ENCODE results near the gene ANKRD22.
"Not testable (repeated sequence)": the region's sequence is repeated elsewhere in the genome, so short reads cannot be mapped to it uniquely, and the experiment has no call there.

Gene ANKRD22

DNA sequence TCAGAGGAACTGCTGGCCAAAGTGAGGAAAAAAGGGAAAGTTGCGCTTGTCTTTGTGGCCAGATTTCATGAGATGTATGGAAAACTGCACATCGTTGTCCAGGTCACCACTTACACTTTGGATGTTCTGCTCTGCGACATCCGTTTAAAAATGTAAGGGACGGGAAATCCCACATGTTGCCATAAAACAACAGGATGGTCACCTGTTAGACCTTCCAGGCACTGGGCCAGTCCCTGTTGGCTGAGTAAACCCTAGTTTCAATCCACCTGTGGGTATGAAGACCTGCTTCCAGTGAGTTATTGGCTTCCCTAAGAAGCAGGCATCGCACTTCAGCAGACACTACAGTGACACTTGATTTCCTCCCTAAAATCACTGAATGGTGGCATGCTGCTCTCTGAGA, 25.7 kb upstream of the ANKRD22 start:
- no peak for DNase-seq

DNA sequence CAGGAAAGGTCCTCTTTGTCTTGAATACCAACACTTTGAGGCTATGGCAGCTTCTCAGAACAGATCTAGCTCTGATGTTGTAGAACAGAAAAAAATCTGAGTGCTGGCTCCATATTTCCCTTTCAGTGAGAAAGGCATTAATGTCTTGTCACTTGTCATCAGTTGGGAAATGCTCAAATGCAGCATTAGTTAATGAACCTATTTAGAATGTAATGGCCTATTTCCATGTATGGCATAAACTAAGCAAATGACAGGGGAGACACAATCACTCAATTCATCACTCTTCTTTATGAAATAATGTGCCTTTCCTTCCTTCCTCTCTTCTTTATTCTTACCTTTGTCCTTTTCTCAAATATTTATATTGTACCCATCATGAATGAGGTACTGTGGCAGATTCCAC, 23.4 kb upstream of the ANKRD22 start:
- no peak for DNase-seq

DNA sequence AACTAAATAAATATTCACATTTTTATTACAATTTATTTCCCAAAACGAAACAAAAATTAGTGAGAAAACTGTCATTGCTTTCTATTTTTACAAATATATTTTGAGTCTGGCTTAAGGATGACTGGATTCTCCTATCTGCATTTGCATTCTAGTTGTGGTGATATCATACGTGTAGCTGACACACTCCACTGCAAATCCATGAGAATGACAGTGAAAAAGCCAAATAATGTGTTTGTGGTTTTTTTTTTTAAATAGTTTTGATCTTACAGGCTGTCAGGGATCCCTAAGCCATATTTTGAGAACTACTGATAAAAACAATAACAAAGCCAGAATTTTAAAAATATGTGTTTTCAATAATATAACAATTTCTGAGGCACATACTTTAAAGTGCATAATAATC, 22.6 kb upstream of the ANKRD22 start:
- DNase-seq = no peak

DNA sequence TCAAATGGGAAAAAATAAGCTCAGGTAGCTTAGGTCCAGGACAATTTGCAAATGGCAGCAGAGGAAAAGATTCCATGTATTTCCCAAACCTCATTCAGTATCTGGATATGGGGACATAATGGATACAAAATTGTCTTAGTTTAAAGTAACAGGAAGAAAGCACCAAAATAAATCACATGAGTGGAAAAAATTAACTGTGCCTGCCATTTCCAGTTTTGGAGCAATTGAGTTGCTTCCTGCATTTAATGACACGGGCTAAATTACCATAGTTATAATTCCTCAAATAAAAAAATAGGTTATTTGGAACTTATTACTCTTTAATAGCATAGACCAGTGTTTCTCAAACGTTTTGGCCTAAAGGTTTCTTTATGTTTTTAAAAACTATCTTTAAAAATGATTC, 22.1 kb upstream of the ANKRD22 start:
- DNase-seq = no peak

DNA sequence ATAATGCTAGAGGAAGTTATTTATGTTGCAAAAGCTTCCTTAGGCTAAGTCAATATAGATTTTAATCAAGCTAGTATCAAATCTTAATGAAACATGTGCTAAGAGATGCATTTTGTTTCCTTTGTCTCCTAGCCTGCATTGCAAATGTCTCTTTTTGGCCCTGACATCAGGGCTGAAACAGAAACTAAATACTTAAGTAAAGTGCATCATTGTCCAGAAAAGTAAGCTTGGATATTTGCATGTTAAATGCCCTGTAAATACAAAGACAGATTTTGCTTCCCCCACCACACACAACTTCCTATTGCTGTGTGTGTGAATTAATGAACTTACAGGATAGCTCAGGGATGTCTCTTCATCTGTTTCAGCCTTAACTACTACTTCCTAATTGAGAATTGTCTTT, 18.4 kb upstream of the ANKRD22 start:
- DNase-seq = no peak

DNA sequence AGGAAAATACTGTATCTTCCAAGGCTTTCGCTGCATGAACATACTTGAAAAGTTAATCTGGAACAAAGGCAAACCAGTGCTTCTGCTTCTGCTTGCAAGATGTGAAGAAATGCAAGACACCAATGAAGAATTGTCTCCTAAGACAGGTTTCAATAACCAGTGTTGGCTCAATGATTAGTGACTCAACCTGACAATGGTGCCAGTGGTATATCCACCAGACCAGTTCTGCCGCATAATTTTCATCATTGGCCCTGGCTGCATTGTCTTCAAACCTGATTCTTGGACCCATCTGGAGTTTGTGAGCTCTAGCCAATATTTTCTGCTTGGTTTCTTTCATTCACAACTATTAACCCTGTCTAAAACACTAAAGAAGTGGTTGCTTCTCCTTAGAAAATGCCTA, 14.8 kb upstream of the ANKRD22 start:
- no peak for DNase-seq

DNA sequence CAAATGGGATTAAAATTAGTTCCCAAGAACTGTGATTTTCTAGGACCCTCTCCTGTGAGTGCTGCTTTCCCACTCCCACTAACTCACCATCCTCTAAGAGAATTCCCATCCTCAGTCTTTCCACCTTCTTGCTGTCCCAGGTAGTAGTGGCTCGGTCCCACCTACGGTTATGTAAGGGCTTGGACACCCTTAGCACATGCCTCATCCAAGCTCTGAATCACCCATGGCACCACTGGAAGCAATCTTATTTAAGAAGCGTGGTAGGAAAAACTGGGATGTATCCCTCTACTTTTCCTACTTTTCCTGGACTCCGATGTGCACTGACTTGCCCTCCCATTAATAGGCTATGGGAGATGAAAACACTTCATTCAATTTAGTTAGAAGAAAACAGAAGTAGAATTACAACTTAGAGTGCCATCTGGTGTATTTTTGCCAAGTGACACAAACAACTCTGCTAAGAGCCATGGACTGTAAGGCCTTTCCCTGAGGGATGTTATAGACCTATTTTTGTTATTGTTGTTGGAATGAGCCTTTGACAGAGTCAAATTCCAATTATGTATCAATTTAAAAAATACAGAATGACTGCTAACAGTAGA, 13.7 kb upstream of the ANKRD22 start:
- no peak for DNase-seq

DNA sequence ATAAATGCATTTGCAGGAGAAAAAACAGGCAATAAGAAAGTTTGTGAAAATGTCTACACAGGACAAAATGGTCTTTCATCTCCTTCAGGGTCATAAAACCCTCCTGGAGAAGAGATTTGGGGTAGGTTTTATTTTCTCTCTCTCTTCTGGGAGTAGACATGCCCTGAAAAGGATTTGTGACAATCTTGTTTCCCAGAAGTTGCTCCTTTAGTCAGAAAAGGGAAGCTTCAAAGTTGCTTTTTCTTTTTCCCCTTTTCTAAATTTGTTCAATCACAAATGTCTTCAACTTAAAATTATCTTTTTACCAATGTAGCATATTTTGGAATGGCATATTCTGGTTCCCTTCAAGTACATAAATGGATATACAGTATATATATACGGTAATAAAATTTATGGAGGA, 9.4 kb upstream of the ANKRD22 start:
- no peak for DNase-seq

DNA sequence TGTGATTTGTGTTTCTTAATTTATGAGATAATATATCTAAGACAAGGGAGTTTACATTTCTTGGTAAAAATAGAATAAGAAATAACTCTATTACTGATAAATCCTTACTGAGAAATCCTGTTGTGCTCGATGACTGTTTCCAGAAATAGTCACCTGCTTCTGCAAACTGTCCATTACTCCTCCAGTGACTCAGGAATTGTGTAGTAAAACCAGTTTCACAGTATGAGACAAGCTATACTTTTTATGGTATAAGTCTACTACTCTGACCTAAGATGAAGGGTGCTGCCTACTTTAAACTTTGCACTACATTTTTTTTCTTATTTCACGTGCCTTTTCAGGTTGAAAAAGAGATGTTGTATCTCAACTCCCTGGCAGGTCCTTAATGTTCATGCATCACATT, 6.8 kb upstream of the ANKRD22 start:
- DNase-seq = no peak

DNA sequence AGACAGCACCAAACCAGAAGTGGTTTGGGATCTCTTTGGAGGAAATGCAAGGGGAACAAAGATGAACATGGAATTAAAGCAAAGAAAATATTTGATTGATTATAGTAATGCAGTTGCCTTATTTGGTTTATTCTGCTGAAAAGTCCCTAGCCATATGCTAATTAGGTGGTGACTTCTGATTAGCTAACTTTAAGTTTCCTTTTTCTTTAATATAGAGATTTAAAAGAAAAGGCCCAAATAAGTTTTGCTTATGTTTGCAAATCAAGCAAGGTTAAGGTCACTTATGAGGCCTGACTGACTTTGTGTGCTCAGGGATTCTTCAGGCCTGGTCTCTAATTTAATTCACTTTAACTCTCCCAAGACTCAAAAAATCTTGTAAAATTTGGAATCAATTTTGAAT, 6.2 kb upstream of the ANKRD22 start:
- DNase-seq = no peak

DNA sequence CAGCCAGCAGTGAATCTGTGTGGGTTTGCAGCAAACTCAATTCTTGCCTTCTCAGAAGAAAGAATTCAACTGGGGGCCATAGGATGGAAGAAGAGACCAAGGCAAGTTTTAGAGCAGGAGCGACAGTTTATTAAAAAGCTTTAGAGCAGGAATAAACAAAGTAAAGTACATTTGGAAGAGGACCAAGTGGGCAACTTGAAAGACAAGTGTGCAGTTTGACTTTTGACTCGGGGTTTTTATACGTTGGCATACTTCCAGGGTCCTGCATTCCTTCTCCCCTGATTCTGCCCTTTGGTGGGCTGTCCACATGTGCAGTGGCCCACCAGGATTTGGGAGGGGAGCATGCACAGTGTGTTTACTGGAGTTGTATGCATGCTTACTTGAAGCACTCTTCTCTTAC, 3.0 kb upstream of the ANKRD22 start:
- no peak for DNase-seq

DNA sequence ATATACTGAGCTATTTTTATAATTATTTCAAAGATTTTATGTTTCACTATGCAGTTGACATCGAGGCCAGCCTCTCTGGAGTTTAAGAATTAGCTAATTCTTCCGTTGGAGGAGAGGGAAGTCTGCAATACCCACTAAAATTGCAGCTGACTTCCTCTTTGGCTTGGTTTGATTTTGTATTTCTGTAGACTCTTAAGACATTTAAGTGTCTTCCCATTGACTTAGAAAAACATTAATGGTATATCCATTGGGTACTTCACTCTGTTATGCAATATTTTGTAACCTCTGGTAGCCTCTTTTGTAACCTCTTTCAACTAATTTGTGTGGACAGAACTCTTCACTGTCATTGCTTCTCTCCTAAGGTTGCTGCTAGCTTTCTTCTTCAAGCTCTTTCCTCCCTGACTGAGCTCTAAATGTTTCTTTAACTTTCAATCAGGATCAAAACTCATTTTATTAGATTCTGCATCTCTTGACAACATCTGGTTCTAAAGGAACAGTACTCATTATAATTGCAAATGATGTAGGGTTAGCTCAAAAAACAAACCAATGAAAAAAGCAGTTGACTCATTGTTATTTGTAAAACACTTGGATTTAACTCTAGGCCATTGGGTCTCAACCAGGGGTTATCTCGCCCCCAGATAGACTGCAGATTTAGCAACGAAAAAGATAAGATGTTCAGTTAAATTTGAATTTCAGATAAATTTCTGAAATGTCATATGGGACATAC, 1.7 kb upstream of the ANKRD22 start:
- DNase-seq = no peak

DNA sequence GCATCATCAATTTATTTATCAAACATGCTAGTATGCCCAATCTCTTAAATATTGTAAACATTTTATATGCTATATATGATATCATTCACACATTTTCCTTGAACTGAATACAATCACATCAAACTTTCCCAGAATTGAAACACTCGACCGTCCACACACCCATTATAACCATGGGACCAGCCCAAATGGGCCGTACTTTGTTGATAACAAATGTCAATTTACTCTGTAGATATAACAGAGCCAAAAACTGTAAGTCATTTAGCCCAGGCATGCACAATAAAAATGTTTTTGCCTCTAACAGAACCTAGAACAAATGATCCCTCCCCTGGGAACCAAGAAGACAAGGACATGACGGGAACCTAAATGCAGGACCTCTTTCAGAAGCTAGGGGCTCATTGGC, 683 bp upstream of the ANKRD22 start:
- no peak for DNase-seq

DNA sequence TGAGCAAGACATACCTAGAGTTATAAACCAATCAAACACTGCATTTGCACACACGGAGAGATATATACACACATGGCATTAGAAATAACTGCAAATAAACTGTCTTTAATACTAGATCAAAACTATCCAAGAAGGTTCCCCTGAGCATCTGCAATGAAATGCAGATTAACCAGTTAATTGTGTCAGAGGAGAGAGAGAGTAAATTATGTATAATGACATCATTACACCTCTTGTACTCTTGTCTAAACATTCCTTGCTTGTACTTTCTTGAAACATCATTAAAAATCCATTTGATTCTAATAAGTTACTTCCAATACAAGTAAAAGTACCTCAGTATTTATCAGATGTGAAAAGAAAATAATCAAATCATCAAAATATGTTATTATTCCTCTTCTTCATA, 932 bp downstream of the ANKRD22 start:
- DNase-seq = no peak

DNA sequence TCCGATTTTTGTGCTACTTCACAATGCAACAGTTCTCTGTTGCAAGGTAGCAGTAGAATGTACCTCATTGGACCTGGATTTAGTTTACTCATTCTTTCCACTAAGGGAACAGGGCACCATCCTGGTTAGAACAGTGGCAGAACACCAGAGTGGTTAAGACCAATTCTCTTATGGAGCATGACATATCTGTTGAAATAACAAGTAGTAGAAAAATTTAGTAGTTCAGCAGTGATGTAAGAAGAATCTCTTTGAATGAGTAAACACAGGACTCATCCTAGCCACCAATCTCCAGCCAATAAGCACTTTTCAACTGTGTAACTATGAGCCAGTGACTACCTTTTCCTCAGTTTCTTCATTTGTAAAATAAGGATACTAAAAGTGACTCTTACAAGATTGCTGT, 2.4 kb downstream of the ANKRD22 start:
- no peak for DNase-seq

DNA sequence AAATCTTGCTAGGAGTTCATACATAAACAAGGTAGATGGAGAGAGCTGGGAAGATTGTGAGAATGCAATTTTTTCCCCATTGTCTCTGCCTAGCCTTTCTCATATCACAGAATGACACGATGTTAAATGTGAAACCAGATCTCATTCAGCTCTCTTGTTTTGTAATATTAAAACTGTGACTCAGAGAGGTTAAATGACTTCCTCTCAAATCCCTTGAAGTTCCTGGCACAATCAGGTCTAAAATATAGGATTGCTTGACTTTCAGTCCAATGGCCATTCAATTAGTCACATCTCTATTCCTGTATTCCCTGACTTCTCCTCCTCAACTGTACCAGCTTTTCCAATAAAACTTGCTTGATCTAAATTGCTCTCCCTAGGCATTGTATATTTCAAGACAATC, 3.1 kb downstream of the ANKRD22 start:
- no peak for DNase-seq

DNA sequence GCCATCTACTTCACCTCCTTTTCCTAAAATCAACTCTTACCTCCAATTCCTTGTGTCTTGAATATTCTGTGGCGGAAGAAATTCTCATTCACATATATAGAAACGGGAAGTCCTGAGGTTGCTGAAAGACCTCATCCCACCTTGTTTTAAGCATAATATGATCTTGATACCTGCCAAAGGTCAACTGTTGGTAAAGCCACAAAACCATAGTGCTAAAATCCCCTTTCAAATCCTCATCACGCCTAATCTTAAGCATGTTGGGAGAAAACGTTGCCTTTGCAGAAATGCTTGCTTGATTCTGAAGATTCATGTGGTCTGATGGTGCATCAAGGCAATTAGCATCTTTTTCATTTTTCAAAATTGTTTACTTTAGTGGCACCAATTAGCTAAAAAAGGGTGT, 8.5 kb downstream of the ANKRD22 start:
- no peak for DNase-seq

DNA sequence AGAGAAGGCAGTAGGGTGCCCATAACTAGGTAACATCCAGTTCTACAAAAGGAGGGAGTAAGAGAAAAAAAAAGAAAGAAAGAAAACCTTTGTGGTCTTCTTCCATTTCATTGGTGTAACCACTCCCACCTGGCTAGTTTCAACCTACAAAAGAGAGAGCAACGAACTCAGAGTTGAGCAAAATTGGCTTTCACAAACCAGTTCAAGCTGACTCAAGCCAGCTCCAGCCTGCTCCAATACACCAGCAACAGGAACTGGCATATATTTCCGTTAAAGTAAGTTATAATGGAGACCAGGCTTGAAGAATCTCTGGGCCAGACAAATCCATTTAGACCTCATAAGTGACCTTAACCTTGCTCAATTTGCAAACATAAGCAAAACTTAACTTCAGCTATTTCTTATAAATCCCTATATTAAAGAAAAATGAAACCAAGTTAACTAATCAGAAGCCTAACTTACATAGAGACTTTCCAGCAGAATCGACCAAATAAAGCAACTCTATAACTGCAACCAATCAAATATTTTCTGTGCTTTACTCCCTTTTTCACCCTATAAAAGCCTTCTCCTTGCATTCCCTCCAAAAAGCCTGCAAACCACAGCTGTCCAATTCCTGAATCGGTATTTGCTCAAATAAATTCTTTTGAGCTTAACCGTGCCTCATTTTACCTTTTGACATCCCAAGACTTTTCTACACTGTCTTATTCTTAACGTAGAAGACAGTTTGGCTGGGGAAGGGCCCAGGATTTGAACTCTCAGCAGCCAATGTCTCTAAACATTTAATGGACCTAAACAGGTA, 10.1 kb downstream of the ANKRD22 start:
- no peak for DNase-seq

DNA sequence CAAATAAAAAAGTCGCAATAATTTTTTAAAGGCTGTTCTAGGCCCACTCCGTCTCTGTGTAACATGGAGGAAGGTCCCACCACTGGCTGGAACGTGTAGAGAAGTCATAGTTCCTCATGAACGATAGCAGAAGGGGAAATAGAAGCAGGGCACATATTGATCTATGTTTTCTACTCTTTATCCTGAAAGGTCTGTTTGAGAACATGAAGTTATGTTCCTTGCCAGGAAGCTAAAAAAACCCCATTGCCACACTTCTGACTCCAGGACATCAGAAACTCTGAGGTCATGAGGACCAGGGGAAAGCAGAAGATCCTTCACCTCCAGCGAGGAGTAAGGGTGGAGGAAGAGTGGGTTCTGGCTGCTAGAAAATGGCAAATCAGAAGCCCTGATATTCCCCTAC, 10.8 kb downstream of the ANKRD22 start:
- no peak for DNase-seq

DNA sequence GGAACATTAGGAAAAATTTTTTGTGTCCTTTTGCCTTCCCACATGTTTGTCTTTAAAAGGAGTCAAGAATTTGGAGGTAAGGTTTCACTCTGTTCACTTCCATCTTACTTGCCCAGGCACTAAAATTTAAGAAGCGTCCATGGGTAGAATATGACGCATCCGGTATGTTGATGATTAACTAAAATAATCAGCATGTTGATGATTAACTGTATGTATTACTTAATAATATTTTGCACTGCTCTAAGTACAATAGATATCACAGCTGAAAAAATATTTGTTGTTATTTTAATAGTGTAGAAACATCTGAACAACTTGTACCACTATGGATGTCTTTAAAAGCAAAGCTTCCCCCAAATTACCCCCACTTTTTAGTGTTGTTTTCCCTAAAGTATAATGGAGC, 11.5 kb downstream of the ANKRD22 start:
- no peak for DNase-seq

DNA sequence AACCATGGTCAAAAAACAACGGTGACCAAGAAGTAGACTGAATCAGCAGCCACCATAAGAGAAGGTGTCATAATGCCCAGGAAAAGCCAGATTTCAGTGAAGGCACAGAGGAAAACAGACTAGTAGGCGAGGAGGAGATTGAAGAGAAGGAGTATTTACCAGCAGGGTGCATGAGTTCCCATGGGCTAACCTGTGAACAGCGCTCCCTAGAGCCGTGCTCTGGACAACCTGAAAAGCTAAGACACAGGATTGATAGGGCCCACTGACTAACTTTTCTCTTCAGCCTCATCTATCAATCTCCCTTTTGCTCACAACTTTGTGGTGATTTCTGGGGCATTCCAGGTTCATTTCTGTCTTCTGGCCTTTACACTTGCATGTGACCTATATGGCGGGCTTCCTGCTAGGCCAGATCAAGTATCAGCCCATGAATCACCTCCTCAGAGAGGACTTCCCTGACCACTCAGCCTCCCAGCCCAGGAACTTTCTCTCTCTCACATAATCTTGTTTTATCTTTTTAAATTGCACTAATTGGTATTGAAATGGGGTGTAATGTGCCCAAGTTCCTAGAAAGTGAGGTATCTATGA, 12.8 kb downstream of the ANKRD22 start:
- DNase-seq = no peak

DNA sequence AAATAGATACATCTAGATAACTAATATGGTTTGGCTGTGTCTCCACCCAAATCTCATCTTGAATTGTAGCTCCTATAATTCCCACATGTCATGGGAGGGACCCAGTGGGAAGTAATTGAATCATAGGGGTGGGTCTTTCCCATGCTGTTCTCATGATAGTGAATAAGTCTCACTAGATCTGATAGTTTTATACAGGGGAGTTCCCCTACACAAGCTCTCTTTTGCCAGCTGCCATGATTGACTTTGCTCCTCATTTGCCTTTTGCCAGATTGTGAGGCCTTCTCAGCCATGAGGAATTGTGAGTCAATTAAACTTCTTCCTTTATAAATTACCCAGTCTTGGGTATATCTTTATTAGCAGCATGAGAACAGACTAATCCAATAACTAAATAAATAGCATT, 14.0 kb downstream of the ANKRD22 start:
- DNase-seq = not testable (repeated sequence)

DNA sequence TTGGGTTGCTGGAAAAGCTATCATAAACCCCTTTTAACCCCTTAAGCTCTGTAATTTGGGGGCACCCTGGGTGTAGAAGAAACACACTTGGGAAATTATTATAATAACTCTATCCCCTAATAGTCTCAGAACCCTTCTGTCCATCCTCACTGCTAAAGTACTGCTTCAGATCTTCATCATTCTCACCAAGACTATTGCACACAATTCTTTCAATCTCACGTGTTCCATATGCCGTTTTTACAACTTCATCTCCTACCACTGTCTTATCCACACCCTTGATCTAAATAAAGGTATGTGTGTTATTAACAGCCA, 15.8 kb downstream of the ANKRD22 start:
- DNase-seq = no peak
